A549 (cell line): Measurements from ENCODE around the gene ZNF319.

ENCODE experiments used
- CBX8 ChIP-seq: fragments of 200-600 bp; sonication (generic); IDR thresholded peaks from 2 replicates; pipeline ENCODE4 v1.6.1; 2016
- CEBPB ChIP-seq, 2 experiments: fragments of >200 bp in 1 of 2; sonication (Bioruptor Twin) in 1 of 2; formaldehyde crosslinking in 1 of 2; IDR thresholded peaks; 2 replicates each; pipeline ENCODE4 v1.6.1; 2012 to 2016
- CHD2 ChIP-seq: fragments of 150-350 bp; IDR thresholded peaks from 2 replicates; pipeline ENCODE4 v1.6.1; 2014; ENCODE audit warnings: low read length; ENCODE audit not compliant: partially characterized antibody
- CTCF ChIP-seq: fragments of >200 bp; sonication (Bioruptor Twin); formaldehyde crosslinking; IDR thresholded peaks from 3 replicates; pipeline ENCODE4 v1.5.1; 2016
- EP300 ChIP-seq, 2 experiments: fragments of >200 bp; sonication (Bioruptor Twin); formaldehyde crosslinking; IDR thresholded peaks; 2 replicates in 1 of 2; 3 replicates in 1 of 2; pipeline ENCODE4 v1.6.1; 2016 to 2017
- HDAC2 ChIP-seq: fragments of 200-600 bp; sonication (generic); IDR thresholded peaks from 2 replicates; pipeline ENCODE4 v1.6.1; 2016
- HOXA7 ChIP-seq: fragments of 250-450 bp; sonication (Bioruptor Pico); IDR thresholded peaks from 2 replicates; pipeline ENCODE4 v1.5.0; 2020; ENCODE audit warnings: mild to moderate bottlenecking, moderate library complexity
- MAX ChIP-seq: IDR thresholded peaks from 2 replicates; pipeline ENCODE4 v1.6.1; 2012
- POLR2A ChIP-seq: IDR thresholded peaks from 2 replicates; pipeline ENCODE4 v1.6.1; 2012; ENCODE audit warnings: mild to moderate bottlenecking, low read length
- RAD21 ChIP-seq, 2 experiments: fragments of >200 bp in 1 of 2; sonication (Bioruptor Twin) in 1 of 2; formaldehyde crosslinking in 1 of 2; IDR thresholded peaks in 1 of 2; conservative IDR thresholded peaks in 1 of 2; 2 replicates in 1 of 2; 3 replicates in 1 of 2; pipeline ENCODE4 v1.6.1; 2012 to 2018; ENCODE audit warnings: inconsistent platforms in 1 of 2
- RFX5 ChIP-seq: fragments of 450-650 bp; IDR thresholded peaks from 2 replicates; pipeline ENCODE4 v1.7.1; 2014; ENCODE audit warnings: antibody characterized with exemption, mild to moderate bottlenecking, moderate library complexity

DNA sequence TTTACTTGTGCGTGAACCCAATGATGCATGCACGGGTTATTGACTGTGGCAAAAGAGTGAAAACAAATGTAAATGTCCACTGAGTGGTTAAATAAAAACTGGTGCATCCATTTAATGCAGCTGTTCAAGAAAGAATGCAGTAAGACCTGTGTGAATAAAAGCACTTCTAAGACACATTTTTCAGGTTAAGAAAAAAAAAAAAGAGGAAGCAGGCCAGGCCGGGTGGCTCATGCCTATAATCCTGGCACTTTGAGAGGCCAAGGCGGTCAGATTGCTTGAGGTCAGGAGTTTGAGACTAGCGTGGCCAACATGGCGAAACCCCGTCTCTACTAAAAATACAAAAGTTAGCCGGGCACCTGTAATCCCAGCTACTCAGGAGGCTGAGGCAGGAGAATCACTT, 41.4 kb downstream of the ZNF319 start:
- TF ChIP-seq CTCF (no peak), RFX5 (no peak), HDAC2 (no peak), POLR2A (no peak), EP300 (IDR thresholded peaks at IDR 0.05) (no peak), CEBPB (IDR thresholded peaks at IDR 0.05) (no peak), MAX (no peak), RAD21 (conservative IDR thresholded peaks at IDR 0.05 in 1 of 2, IDR thresholded peaks at IDR 0.05 in 1 of 2) (no peak), HOXA7 (CRISPR knock-in tag) (no peak), CHD2 (no peak), CBX8 (no peak)
